Sigmoid colon (tissue), 7 donors: ENCODE data around the gene LIMD2. TPM values are rescaled to one million over a fixed set of nuclear protein-coding genes. Genes with fewer than 3 reads are reported as not detected.
A peak's percentile ranks its signal among the peaks of the same experiment; 100 is the strongest.

Experiments
- DNase-seq: peaks from one replicate; pipeline ENCODE4 v3.0.0-alpha.2; 2019
- H3K27ac ChIP-seq, 4 donors: fragments of 200-600 bp; sonication (generic); one replicate each; pipeline ENCODE4 v1.5.1; 2016 to 2019; ENCODE audit warnings: mild to moderate bottlenecking in 1 of 4
- H3K27me3 ChIP-seq, 3 donors: fragments of 200-600 bp; sonication (generic); one replicate each; pipeline ENCODE4 v1.5.1; 2019; ENCODE audit warnings: mild to moderate bottlenecking in 1 of 3
- H3K36me3 ChIP-seq, 4 donors: fragments of 200-600 bp; sonication (generic); one replicate each; pipeline ENCODE4 v1.5.1; 2016 to 2019
- H3K4me1 ChIP-seq, 4 donors: fragments of 200-600 bp; sonication (generic); one replicate each; pipeline ENCODE4 v1.5.1; 2017 to 2019
- H3K4me3 ChIP-seq, 4 donors: fragments of 200-600 bp; sonication (generic); one replicate each; pipeline ENCODE4 v1.5.1; 2017 to 2019; ENCODE audit warnings: mild to moderate bottlenecking in 2 of 4, moderate library complexity in 1 of 4
- H3K9me3 ChIP-seq, 4 donors: fragments of 200-600 bp in 3 of 4; sonication (generic) in 3 of 4; one replicate each; pipeline versions ENCODE4 v1.5.1 to v1.6.1; 2013 to 2019
- CTCF ChIP-seq, 4 experiments: fragments of 450-650 bp in 3 of 4; fragments of 200-600 bp in 1 of 4; IDR thresholded peaks; one replicate each; pipeline ENCODE4 v1.5.1; 2016 to 2019; ENCODE audit warnings: antibody characterized with exemption in 4 of 4, mild to moderate bottlenecking in 3 of 4, moderate library complexity in 2 of 4
- EP300 ChIP-seq, 4 donors: sonication (generic); formaldehyde crosslinking; IDR thresholded peaks; one replicate each; pipeline ENCODE4 v1.6.1; 2017; ENCODE audit warnings: antibody characterized with exemption in 4 of 4
- POLR2A ChIP-seq, 2 donors: fragments of 450-650 bp; IDR thresholded peaks; one replicate each; pipeline ENCODE4 v1.6.1; 2016; ENCODE audit warnings: antibody characterized with exemption in 2 of 2, mild to moderate bottlenecking in 2 of 2, moderate library complexity in 2 of 2
- POLR2AphosphoS5 ChIP-seq, 4 donors: sonication (generic); formaldehyde crosslinking; IDR thresholded peaks; one replicate each; pipeline ENCODE4 v1.6.1; 2017; ENCODE audit warnings: antibody characterized with exemption in 4 of 4
- WGBS, 2 donors: extraction: QIAGEN DNeasy Blood & Tissue Kit; methylation state at CpG; one replicate each; pipeline ENCODE4 v1.1.7; 2013; 5-methylcytosine and 5-hydroxymethylcytosine counted together
- intact Hi-C: fragments of 100-400 bp; cut with DNase I; formaldehyde crosslinking; loops from one replicate; pipeline ENCODE4 v1.15.1; 2023
- polyA plus RNA-seq, 3 donors: library from polyadenylated mRNA; stranded (reverse); fragments of 200-250 nt; gene quantifications; one replicate each; pipeline ENCODE4 v1.2.3, GENCODE V29; 2013
- total RNA-seq, 4 donors: library from RNA; depleted of rRNA; stranded (reverse); fragments of >200 nt; gene quantifications; one replicate each; pipeline ENCODE4 v1.1.0, GENCODE V29; 2016
- donor health status: healthy with polysubstance abuse.
- donor health status: Bipolar disorder and iron deficiency.
- donor health status: healthy.

Gene LIMD2
- total and polyA plus RNA-seq, 7 donors, result 3.0 to 119 (median 7.5) TPM

- H3K27ac ChIP-seq, result peak overlapping the region; percentile 70 to 75 (median 72)
- 47 to 74% methylated on average over 10 of the region's 10 CpGs for WGBS, 2 donors
- H3K9me3 ChIP-seq, result no peaks in the 10 kb centered on the region
- H3K27me3 ChIP-seq, result no peaks in the 10 kb centered on the region
- intact Hi-C loops, result loop anchor here (5.0 kb wide), 1 partner anchor 41 kb away; the partner anchor contains the start of gene STRADA
- H3K4me1 ChIP-seq, result peaks cover 0 to 45% (median 38%) of the 10 kb centered on the region in 4 donors
- peaks cover 5 to 38% (median 14%) of the 10 kb centered on the region in 4 donors for H3K36me3 ChIP-seq
- no peak for DNase-seq
- peak overlapping the region in 2 of 4 donors; percentile 64 to 76 for H3K4me3 ChIP-seq
- TF ChIP-seq EP300 (IDR thresholded peaks at IDR 0.05) (no peak), POLR2AphosphoS5 (IDR thresholded peaks at IDR 0.05) (no peak), CTCF (IDR thresholded peaks at IDR 0.05) (no peak), POLR2A (IDR thresholded peaks at IDR 0.05) (no peak)
These were observed 1.5 kb upstream of the LIMD2 start for GRCh38 chr17:63701456-63701820.

GRCh38 chr17:63700528-63701455, 867 bp upstream of the LIMD2 start:
- H3K36me3 ChIP-seq, result peaks cover 3 to 31% (median 9%) of the 10 kb centered on the region in 4 donors
- WGBS, 2 donors, result 7 to 33% methylated on average over 88 of the region's 88 CpGs
- peak; percentile 83 for DNase-seq
- H3K4me1 ChIP-seq, result peaks cover 0 to 45% (median 38%) of the 10 kb centered on the region in 4 donors
- no peak for TF ChIP-seq EP300 (IDR thresholded peaks at IDR 0.05)
- TF ChIP-seq POLR2AphosphoS5 (IDR thresholded peaks at IDR 0.05), result peak; percentile 10 to 60 (median 54)
- peak in 1 of 4 experiments; percentile 10 for TF ChIP-seq CTCF (IDR thresholded peaks at IDR 0.05)
- H3K4me3 ChIP-seq, result peak overlapping the region; percentile 26 to 76 (median 56)
- no peaks in the 10 kb centered on the region for H3K27me3 ChIP-seq
- intact Hi-C loops, result loop anchor here (5.0 kb wide), 1 partner anchor 42 kb away; the partner anchor contains the start of gene STRADA
- H3K9me3 ChIP-seq, result no peaks in the 10 kb centered on the region
- H3K27ac ChIP-seq, result peak overlapping the region; percentile 70 to 75 (median 72)

GRCh38 chr17:63698886-63699637, 863 bp downstream of the LIMD2 start:
- peaks cover 0 to 51% (median 42%) of the 10 kb centered on the region in 4 donors for H3K4me1 ChIP-seq
- H3K9me3 ChIP-seq, result no peaks in the 10 kb centered on the region
- TF ChIP-seq EP300 (IDR thresholded peaks at IDR 0.05) (no peak), CTCF (IDR thresholded peaks at IDR 0.05) (no peak), POLR2A (IDR thresholded peaks at IDR 0.05) (no peak), POLR2AphosphoS5 (IDR thresholded peaks at IDR 0.05) (no peak)
- H3K4me3 ChIP-seq, result peak overlapping the region; percentile 19 to 76 (median 56)
- H3K27ac ChIP-seq, result peak overlapping the region; percentile 65 to 75 (median 70)
- H3K36me3 ChIP-seq, result peaks cover 0 to 20% (median 8%) of the 10 kb centered on the region in 4 donors
- intact Hi-C loops, result loop anchor here (5.0 kb wide), 1 partner anchor 77 kb away; the partner anchor contains the start of gene MAP3K3
- H3K27me3 ChIP-seq, result no peaks in the 10 kb centered on the region
- DNase-seq, result peak; percentile 78
- 3 to 5% methylated on average over 45 of the region's 45 CpGs for WGBS, 2 donors

- no peaks in the 10 kb centered on the region for H3K27me3 ChIP-seq
- peaks cover 0 to 20% (median 11%) of the 10 kb centered on the region in 4 donors for H3K36me3 ChIP-seq
- peak overlapping the region in 3 of 4 donors; percentile 49 to 76 (median 64) for H3K4me3 ChIP-seq
- peaks cover 0 to 54% (median 42%) of the 10 kb centered on the region in 4 donors for H3K4me1 ChIP-seq
- H3K9me3 ChIP-seq, result no peaks in the 10 kb centered on the region
- H3K27ac ChIP-seq, result peak overlapping the region; percentile 65 to 75 (median 70)
- intact Hi-C loops, result loop anchor here (5.0 kb wide), 1 partner anchor 76 kb away; the partner anchor contains the start of gene MAP3K3
- no peak for TF ChIP-seq EP300 (IDR thresholded peaks at IDR 0.05)
- peak in 1 of 4 donors; percentile 39 for TF ChIP-seq POLR2AphosphoS5 (IDR thresholded peaks at IDR 0.05)
- 17 to 19% methylated on average over 24 of the region's 24 CpGs for WGBS, 2 donors
- DNase-seq, result no peak
These were observed 1.5 kb downstream of the LIMD2 start for GRCh38 chr17:63698381-63698885.
